ENCODE results near the gene TRIM71.
"Not testable (repeated sequence)": the region's sequence is repeated elsewhere in the genome, so short reads cannot be mapped to it uniquely, and the experiment has no call there.

Gene TRIM71

DNA sequence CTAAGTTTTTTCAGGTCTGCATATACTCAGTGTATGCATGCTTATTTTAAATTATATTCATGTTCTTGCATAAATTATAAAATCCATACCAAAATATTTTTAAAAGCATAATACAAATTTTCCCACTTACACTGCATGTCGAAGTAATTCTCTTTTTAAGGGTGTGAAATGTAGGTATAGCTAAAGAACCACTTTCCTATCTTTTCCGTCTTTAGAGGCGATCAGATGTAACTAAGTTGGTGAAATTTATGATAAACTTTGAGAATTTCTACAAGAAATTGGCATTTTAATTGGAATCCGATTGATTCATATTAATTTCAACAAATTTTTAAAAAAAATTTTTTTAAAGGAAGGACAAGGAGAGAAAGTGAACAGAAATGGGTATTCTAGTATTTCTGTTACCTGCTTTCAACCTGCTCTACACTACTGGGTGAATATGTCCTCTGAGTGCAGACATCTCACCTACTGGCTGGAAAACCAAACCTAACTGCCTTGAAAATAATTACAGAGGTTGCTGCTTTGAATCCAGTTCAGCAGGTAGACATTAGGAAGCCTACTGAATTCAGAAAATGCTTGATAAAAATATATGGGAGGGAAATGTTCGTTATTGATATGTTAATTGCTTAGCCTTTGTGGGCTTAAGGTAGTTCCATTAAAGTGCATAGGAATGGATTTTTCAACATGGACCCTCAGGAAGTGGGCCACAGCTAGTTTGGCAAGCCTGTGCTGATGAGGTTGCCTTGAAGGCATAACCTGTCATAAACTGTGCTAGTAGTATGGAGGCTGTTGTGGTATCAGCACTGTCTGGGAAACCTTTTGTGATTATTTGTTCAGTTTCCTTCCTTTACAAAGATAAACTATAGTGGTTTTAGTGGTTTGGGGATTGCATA, 5.1 kb downstream of the TRIM71 start:
- Histone ChIP-seq H3K36me3 (no peaks in the 10 kb centered on the region), H3K4me3 (ENCODE audit: low read depth, low read length) (no peak overlapping the region)

DNA sequence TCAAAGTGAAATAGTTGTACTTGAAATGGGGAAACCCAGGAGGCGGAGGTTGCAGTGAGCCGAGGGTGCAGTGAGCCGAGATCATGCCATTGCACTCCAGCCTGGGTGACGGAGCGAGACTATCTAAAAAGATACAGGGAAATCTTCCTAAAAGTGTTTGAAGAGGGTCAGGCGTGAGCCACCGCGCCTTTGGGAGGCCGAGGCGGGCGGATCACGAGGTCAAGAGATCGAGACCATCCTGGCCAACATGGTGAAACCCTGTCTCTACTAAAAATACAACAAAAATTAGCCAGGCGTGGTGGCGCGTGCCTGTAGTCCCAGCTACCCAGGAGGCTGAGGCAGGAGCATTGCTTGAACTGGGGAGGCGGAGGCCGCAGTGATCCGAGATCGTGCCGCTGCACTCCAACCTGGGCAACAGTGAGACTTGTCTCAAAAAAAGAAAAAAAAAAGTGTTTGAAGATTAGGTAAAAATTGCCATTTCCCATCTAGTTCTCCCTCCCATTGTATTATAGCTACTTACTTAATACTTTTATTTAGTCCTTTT, 5.9 kb downstream of the TRIM71 start:
- DNase-seq; H3K27me3 ChIP-seq; H3K9me3 ChIP-seq; H3K4me3 ChIP-seq (ENCODE audit: low read depth, low read length); H3K4me1 ChIP-seq; H3K36me3 ChIP-seq: not testable (repeated sequence)

More for the DNA sequence above, 5.1 kb downstream of the TRIM71 start:
- TF ChIP-seq, protein P1, sequence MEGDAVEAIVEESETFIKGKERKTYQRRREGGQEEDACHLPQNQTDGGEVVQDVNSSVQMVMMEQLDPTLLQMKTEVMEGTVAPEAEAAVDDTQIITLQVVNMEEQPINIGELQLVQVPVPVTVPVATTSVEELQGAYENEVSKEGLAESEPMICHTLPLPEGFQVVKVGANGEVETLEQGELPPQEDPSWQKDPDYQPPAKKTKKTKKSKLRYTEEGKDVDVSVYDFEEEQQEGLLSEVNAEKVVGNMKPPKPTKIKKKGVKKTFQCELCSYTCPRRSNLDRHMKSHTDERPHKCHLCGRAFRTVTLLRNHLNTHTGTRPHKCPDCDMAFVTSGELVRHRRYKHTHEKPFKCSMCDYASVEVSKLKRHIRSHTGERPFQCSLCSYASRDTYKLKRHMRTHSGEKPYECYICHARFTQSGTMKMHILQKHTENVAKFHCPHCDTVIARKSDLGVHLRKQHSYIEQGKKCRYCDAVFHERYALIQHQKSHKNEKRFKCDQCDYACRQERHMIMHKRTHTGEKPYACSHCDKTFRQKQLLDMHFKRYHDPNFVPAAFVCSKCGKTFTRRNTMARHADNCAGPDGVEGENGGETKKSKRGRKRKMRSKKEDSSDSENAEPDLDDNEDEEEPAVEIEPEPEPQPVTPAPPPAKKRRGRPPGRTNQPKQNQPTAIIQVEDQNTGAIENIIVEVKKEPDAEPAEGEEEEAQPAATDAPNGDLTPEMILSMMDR (IDR thresholded peaks at IDR 0.05; ENCODE audit: low read depth, low read length) = no peak
- Histone ChIP-seq H3K9me3 (no peaks in the 10 kb centered on the region), H3K4me1 (no peaks in the 10 kb centered on the region), H3K27me3 (peaks cover under 1% of the 10 kb centered on the region; the same call in 1 of the 2 replicates)
- no peak for DNase-seq

DNA sequence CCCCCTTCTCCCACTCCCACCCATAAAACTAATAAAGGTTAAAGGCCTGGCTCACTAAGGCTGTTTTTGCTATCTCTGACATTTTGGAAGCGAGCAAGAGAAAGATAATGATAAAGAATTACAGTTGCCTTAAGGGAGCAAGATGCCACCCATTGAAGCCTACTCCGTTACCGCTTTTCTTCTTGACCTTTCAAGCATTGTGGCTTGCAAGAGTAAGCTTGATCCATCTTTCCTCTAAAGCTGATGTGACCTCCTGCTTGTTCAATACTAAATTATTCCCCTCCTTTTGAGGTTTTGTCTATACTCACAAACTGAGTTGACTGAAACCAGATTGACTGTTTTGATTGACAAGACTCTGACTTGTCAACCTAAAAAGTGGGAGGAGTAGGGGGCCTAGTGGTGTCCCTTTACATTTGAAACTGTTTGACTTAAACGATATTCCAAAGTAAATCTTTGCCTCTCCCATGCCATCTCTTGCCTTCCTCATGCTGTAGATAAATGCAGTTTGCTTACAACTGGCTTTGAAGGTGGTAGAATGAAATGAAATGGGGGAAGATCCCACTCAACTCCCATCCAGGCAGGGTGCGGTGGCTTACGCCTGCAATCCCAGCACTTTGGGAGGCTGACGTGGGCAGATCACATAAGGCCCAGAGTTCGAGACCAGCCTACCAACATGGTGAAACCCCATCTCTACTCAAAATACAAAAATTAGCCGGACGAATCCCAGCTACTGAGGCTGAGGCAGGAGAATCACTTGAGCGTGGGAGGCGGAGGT, 8.0 kb downstream of the TRIM71 start:
- TF ChIP-seq, protein P1 (IDR thresholded peaks at IDR 0.05; ENCODE audit: low read depth, low read length) = no peak
- H3K4me3 ChIP-seq (ENCODE audit: low read depth, low read length) = no peak overlapping the region
- no peaks in the 10 kb centered on the region for H3K36me3 ChIP-seq
- H3K9me3 ChIP-seq = no peaks in the 10 kb centered on the region
- no peak for DNase-seq
- no peaks in the 10 kb centered on the region for H3K4me1 ChIP-seq
- H3K27me3 ChIP-seq = no peaks in the 10 kb centered on the region

DNA sequence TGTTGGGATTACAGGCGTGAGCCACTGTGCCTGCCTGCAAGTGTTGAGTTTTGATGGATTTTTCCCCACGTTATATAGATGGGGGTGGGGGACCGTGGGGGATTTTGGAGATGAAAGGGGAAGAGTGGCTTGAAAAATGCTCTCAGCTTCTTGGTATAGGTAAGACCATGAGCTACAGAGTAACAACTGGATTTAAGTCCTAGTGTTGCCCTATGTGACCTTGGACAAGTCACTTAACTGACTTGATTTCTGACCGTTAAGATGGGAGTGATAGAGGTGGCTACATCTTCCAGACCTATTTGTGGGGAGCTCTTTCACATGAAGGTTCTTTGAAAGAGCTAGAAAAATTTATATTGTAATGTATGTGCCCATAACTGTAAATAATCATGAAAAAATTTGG, 13.3 kb downstream of the TRIM71 start:
- no peaks in the 10 kb centered on the region for H3K4me1 ChIP-seq
- no peak overlapping the region for H3K4me3 ChIP-seq (ENCODE audit: low read depth, low read length)
- TF ChIP-seq, protein P1 (IDR thresholded peaks at IDR 0.05; ENCODE audit: low read depth, low read length) = no peak
- no peaks in the 10 kb centered on the region for H3K9me3 ChIP-seq
- no peaks in the 10 kb centered on the region for H3K36me3 ChIP-seq
- DNase-seq = no peak
- no peaks in the 10 kb centered on the region for H3K27me3 ChIP-seq

DNA sequence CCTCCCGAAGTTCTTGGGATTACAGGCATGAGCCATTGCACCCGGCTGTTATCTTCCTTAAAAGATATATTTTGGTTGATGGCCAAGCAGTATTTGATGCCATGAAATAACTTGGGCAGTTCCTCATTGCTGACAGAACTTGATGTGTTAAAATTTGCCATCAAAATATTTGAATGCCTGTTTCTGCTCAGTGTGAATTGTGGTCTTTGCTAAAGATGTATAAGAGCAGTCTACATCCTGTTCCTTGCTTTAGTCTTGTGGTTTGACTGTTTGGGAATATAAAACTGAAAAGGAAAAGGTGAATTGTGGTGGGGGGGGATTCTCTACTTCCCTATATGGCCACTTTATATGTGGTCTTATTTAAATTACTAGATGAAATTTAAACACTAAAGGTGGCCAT, 14.0 kb downstream of the TRIM71 start:
- Histone ChIP-seq H3K4me1 (no peaks in the 10 kb centered on the region), H3K4me3 (ENCODE audit: low read depth, low read length) (no peak overlapping the region), H3K27me3 (no peaks in the 10 kb centered on the region), H3K9me3 (no peaks in the 10 kb centered on the region), H3K36me3 (no peaks in the 10 kb centered on the region)
- TF ChIP-seq, protein P1 (IDR thresholded peaks at IDR 0.05; ENCODE audit: low read depth, low read length) = no peak
- DNase-seq = no peak

DNA sequence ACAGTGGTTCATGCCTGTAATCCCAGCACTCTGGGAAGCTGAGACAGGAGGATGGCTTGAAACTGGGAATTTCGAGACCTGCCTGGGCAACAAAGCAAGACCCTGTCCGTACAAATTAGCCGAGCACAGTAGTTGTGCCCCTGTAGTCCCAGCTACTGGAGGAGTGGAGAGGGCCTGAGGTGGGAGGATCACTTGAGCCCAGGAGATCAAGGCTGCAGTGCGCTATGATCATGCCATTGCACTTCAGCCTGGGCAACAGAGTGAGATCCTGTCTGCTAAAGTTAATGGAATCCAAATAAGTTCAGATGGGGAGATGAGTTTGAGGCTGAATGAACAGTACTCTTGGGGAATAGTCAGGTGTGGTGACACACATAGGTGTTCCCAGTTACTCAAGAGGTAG, 14.4 kb downstream of the TRIM71 start:
- Histone ChIP-seq H3K36me3 (no peaks in the 10 kb centered on the region), H3K4me3 (ENCODE audit: low read depth, low read length) (no peak overlapping the region), H3K4me1 (no peaks in the 10 kb centered on the region), H3K27me3 (no peaks in the 10 kb centered on the region), H3K9me3 (no peaks in the 10 kb centered on the region)
- TF ChIP-seq, protein P1 (IDR thresholded peaks at IDR 0.05; ENCODE audit: low read depth, low read length) = no peak
- no peak for DNase-seq

Measured in BE2C (cell line).